HG02588 (cell line): ENCODE results near the gene ETV6.
A peak's percentile ranks its signal among the peaks of the same experiment; 100 is the strongest.

Source experiments
- ATAC-seq: cut with Tn5 transposase; IDR thresholded peaks from one replicate; pipeline ENCODE4 v1.9.1; 2021; ENCODE audit warnings: mild to moderate bottlenecking, moderate library complexity; ENCODE audit not compliant: unreplicated experiment

ETV6 gene

DNA sequence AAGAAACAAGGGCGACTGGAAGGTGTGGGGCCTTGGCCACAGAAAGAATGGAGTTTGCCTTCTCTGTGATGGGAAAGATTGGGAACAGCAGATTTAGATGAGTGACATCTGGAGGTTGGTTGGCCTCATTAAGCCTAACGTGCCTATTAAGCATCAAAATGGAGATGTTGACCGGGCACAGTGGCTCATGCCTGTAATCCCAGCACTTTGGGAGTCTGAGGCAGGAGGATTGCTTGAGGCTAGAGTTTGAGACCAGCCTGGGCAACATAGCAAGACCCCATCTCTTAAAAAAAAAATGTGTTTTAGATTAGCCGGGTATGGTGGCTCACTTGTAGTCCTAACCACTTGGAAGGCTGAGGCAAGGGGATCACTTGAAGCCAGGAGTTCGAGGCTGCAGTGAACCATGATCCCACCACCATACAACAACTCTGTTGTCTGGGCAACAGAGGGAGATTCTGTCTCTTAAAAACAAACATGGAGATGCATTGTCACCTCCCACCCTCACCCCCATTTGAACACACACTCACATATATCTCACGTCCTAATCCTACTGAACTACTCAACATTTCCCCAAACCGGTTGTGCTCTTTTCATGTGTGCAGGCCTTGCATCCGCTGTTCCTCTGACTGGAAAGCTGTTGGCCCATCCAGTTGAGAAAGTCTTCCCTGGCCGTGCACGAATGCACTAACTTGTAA is 172.1 kb downstream of the ETV6 start:
- no peak for ATAC-seq

- ATAC-seq: peak; percentile 54
Measured at GRCh38 chr12:11822081-11822834, 172.8 kb downstream of the ETV6 start.

GRCh38 chr12:11823043-11823442 is 173.6 kb downstream of the ETV6 start:
- no peak for ATAC-seq

- no peak for ATAC-seq
Measured at GRCh38 chr12:11823593-11823992, 174.1 kb downstream of the ETV6 start.

DNA sequence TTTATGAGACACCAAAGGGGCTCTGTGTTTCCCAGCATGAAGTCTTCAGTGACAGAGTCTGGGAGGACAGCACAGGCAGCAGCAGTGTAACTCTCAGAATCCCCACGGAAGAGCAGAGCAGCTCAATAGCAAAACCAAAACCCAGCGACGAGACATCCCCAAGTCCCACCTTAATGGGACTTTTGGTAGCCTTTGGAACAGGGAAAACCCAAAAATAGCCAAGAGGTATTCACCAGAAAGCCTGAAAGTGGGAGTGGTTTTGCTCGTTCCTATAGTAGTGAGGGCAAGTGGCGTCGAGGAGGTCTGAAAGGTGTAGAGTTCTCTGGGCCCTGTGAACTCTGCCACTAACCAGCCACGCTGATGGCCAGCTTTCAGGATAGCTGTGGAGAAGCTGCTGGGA is 174.6 kb downstream of the ETV6 start:
- no peak for ATAC-seq

GRCh38 chr12:11824736-11825135 is 175.3 kb downstream of the ETV6 start:
- ATAC-seq: no peak

- no peak for ATAC-seq
Measured at GRCh38 chr12:11825278-11825677, 175.8 kb downstream of the ETV6 start.

- no peak for ATAC-seq
Measured at GRCh38 chr12:11826574-11826973, 177.1 kb downstream of the ETV6 start.

- ATAC-seq: no peak
Measured at GRCh38 chr12:11827091-11828061, 177.9 kb downstream of the ETV6 start.

DNA sequence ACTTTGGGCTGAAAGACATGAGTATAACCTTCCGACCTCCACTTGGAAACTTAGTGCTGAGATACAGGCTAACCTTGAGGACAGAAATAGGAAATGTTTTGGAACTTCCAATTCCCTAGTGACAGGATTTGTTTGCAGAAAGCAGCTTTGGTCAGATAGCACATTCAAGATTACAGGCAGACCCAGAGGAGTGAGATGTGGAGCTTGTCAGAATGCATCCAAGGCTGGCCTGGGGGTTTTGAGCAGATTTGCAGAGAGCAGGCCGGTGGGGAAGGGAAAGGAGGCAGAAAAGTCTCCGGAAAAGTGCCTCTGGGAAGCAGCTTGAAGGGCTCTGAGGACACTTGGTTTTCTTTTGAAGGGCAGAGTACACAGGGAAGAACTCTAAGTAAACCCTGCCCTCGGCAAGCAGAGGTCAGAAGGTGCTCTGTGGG is 180.3 kb downstream of the ETV6 start:
- no peak for ATAC-seq

DNA sequence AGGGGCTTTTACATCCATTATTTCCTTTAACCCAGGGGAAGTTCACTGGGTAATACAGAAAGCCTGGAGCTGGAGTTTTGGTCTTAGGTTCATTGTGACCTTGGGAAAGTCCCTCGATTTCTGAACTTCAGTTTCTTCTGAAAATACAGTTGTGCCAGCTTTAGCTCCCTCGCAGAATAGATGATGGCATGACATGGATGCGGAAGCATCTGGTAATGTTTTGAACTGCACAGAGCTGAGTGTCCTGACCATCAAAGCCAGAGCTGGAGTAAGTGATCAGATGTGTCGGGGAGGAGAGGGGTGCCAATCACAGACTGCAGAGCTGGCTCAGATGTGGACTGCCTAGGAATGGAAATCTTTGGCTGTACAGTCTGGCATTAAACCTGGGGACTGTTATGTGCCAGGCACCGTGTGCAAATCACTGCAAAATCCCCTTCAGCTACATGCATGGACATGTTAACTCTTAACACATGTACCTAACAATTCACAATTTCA is 180.9 kb downstream of the ETV6 start:
- ATAC-seq: no peak

DNA sequence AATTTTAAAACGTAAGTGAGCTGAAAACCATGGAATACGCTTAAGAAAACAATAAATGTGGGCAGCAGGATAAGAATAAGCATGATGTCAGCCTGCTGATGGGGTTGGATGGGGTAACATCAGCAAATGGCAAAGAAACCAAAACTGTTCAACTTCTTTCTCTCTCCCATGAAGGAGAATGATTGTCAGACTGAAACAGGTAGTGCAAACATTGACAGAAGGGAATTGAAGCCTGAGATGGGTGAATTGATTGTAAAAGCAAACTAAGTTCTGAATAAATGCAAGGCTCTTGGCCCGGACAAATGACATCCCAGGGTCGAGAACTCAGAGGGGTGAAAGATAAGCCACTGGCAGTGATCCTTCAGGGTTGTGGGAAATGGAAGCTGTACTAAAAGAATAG is 182.6 kb downstream of the ETV6 start:
- no peak for ATAC-seq

GRCh38 chr12:11833174-11833895 is 183.9 kb downstream of the ETV6 start:
- no peak for ATAC-seq

- ATAC-seq: no peak
Measured at GRCh38 chr12:11834104-11834812, 184.8 kb downstream of the ETV6 start.

DNA sequence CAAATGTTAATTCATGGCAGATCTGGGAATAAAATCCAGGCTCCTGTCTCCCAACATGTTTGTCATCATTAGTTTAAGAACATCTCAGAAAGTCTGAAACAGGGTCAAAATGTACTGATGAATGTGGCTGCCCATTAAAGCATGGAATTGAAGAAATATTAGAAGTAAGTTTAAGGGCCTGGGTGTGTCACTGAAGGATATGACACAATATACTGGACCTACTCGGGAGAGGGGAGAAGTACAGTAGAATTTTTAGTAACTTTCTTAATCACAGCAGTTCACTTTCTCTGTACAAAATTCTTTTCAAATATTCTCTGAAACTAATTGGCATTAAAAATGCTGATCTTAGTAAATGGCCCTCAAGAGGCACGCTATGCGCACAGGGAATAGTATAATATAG is 185.5 kb downstream of the ETV6 start:
- no peak for ATAC-seq

- ATAC-seq: peak; percentile 90
Measured at GRCh38 chr12:11836282-11837151, 187.0 kb downstream of the ETV6 start.

GRCh38 chr12:11837216-11837934 is 187.9 kb downstream of the ETV6 start:
- ATAC-seq: no peak

DNA sequence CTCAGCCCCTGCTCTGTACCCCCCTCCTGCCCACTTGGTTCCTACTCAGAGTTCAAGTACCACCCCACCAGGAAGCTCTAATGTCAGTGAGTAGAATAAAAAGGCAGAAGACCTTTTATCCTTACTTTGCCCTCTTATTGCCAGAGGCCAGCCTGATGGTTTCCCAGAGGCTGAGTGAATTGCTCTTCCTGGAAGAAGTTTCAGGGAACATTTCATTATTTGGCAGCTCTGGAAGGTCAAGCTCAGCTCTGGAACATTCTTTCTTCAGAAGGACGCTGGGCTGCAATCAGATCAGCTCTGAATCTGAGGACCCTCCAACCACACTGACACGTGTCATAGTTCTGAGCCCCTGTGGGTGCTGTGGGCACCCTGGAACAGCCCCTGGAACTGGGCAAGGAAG is 188.9 kb downstream of the ETV6 start:
- ATAC-seq: no peak
